Stimulated activated naive CD4-positive, alpha-beta T cell treated with Interleukin-2 at 50 U/mL for 16 hours (primary cell): Measurements from ENCODE around the gene POLR1A.
"Not testable (repeated sequence)": the region's sequence is repeated elsewhere in the genome, so short reads cannot be mapped to it uniquely, and the experiment has no call there.

Source experiments
- DNase-seq: peaks from one replicate; lab custom pipeline; 2025; lab: John Stamatoyannopoulos, UW

The POLR1A gene

GRCh38 chr2:85998071-85998991 lies 107.4 kb downstream of the POLR1A start:
- no peak for DNase-seq

DNA sequence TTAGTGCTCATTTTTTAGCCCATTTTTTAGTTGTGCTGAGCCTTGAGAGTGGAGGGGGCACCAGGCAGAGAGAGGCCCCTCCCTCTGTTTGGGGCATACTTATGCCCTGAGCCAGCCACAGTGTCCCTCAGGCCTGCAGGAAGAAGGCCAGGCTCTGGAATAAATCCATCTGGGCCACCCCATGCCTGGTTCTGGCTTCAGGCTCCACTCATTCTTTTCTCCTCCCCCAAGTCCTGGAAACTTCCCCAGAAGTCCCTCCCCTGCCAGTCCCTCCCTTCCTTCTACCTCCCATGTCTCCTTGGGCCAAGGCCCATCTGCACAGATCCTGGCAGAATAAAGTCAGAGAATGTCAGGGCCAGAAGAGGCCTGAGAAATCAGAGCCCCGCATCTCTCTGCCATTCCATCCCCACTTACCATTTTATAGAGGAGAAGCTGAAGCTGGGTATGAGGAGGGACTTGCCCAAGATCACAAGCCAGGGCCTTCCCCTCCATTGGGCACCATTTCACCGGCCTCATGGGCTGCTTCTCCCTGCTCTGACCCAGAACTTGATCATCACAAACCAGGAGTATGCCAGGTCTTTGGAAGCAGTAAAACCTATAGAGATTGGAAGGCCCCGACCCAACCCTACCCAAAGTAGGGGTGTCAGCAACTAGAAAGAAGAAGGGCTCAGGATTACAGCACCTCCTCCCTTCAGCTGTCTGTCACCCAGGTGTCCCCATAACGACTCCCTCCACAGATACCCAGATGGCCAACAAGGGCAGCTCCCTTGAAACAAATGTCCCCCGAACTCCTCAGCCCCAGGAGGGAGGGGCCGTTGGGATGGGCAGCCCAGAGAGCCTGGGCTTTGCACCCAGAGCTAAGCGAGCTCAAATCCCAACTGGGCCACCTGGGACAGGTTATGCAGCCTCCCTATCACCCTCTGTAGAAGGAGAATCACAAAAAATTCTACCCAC lies 108.4 kb downstream of the POLR1A start:
- no peak for DNase-seq

DNA sequence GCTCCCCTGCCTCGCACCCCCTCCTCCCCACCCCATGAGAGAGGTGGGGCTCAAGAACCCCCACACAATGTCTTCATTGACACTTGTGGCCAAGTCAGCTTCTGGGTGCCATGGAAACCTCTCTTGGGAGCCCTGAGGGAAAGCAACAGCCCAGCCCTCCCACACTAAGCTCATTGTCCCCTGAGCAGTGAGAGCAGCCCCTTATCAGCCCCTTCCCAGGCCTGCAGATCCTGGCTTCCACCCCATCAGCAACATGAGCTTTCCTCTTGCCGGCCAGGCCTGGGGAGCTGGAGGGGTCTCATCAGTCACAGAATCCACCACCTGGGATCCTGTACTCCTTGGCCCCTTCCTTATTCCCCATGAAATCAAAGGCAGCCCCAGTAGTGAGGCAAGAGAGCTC lies 109.1 kb downstream of the POLR1A start:
- DNase-seq, result no peak

DNA sequence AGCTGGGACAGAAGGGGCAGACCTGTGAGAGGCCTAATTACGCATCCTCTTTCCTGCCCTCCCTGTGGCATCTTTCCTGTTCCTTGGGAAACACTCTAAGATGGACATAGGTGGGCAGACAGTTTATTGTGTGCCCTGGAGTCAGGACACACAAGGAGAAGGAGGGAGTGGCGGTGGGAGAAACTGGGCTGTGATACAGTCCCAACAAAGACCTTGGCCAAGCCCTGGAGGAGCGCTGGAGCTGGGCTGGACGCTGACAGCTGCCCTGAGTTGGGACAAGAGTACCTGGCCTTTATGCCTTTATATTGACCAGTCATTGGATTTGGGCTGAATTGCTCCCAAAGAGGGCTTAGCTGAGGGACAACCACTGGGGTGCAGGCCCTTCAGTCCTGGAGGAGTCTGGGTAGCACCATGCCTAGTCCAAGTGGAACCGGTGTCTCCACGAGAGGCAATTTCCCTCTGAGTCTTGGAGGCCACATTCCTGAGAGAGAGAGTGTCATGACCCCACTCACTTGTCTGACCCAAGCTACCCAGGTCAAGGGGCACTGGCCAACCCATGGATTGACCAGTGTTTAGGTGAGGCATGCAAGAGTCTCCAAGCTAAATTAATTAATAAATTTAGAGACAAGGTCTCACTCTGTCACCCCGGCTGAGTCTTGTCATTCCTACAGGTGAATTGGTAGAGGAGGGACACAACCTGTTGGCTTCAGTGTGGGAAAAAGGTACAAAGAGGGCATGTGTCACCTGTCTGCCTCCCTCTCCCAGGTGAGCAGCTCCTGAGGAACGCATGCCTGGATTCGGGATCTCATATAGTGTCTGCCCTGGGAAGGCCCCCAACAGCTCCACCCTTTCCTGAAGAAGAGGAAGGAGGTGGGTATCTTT lies 109.8 kb downstream of the POLR1A start:
- no peak for DNase-seq

DNA sequence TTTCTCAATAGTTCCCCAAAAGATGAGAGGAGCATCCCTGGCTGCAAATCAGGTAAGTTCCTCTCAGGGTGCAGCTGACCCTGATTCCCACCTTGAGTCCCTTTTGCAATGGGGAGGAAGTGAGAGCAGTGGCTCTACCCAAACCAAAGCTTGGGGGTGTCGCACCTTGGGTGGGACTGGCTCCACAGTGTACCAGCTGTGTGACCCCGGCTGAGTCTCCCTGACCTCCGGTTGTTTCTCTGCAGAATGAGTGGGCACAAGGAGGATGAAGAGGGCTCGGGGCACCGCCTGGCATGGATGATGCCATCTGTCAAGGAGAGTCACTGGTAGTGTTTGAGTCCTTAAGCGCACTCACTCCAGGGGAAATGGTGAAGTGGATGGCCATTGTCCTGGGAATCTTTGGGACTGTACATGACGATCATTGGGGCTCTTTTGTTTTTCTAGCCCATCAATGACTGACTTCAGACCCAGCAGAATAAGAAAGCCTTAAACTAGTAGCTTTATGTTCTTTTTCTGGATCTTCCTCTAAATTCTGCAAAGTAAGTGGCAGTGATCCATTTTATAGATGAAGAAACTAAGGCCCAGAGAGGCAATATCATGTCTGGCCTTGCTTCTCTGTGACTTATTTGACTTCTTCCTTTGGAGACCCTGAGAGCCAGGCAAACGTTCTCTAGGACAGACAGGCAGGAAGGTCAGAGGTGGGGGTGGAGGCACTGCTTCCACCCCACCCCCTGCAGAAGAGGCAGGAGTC lies 110.6 kb downstream of the POLR1A start:
- no peak for DNase-seq

DNA sequence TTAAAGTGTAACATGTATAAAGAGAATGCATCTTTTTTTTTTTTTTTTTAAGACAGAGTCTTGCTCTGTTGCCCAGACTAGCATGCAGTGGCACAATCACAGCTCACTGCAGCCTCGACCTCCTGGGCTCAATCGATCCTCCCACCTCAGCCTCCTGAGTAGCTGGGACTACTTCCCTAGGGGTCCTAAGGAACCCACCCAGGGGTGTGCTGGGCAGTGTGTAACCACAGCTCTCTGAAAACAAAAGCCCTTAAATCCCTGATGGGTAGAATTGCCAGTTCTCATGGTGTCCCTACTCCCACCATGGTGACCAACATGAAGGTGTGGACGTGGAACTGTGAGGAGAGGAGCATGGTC lies 111.3 kb downstream of the POLR1A start:
- no peak for DNase-seq

GRCh38 chr2:85992611-85993010 lies 113.1 kb downstream of the POLR1A start:
- DNase-seq, result no peak

GRCh38 chr2:85992053-85992452 lies 113.6 kb downstream of the POLR1A start:
- not testable (repeated sequence) for DNase-seq

DNA sequence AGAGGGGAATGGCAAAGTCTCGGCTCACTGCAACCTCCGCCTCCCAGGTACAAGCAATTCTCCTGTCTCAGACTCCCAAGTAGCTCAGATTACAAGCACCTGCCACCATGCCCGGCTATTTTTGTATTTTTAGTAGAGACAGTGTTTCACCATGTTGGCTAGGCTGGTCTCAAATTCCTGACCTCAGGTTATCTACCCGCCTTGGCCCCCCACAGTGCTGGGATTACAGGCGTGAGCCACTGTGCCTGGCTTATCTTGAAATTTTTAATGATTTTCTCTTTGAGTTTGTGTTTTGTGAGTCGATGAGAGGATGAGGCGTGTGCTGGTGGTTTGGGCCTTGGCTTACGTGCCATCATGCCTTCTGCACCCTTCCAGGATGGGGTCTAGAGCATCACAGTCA lies 115.6 kb downstream of the POLR1A start:
- no peak for DNase-seq

- DNase-seq, result no peak
Observed at GRCh38 chr2:85989288-85989865, 116.3 kb downstream of the POLR1A start.

DNA sequence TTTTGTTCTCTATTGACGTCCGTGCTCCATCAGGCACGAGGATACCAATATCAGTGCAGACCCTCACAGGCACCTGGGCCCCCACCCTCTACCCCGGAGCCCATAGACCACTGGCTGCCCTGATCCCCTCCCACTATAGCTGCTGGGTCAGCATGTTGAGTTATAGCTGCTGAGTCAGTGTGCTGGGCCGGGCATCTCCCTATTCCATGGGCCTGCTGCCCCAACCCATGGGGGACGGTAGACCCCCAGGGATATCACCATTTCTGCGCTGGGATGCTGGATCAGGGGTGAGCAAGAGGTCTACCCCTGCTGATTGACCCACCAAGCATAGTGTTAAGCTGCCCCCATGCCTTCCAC lies 116.8 kb downstream of the POLR1A start:
- no peak for DNase-seq

GRCh38 chr2:85988175-85988913 lies 117.3 kb downstream of the POLR1A start:
- no peak for DNase-seq

- no peak for DNase-seq
Observed at GRCh38 chr2:85987266-85988174, 118.2 kb downstream of the POLR1A start.

DNA sequence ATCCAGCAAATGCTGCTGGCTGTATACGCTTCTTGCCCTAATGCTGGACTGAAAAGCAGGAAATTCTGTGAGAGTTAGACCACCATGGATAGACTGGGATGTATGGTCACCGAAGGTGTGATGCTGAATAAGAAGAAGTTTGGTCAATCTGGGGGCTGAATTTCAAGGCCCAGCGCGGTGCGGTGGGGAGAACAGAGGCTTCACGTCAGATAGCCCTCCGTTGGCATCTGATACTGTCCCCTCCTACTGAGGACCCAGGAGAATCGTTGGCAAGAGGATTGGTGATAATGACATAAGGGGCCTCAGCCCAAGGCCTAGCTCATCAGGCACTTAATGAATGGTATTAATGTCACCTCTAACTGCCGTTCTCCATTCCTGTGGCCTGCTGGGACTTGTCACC lies 119.6 kb downstream of the POLR1A start:
- DNase-seq, result no peak

DNA sequence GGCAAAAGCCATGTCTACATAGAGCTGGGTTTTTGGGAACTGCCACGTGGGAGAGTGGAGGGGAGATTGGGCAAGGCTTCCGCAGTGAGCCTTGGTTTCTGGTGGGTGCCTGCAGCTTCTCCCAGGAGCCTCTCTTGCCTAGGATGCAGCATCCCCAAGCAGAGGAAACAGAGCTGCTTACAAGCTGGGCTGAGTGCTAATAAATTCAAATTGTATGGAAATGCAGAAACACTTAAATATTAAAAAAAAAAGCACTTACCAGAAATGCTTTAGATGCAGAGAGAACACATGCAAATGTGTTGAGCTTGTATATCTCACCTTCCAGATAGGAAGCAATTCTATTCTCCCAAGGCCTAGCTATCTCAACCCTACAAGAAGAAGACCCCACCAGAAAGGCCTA lies 120.9 kb downstream of the POLR1A start:
- no peak for DNase-seq

DNA sequence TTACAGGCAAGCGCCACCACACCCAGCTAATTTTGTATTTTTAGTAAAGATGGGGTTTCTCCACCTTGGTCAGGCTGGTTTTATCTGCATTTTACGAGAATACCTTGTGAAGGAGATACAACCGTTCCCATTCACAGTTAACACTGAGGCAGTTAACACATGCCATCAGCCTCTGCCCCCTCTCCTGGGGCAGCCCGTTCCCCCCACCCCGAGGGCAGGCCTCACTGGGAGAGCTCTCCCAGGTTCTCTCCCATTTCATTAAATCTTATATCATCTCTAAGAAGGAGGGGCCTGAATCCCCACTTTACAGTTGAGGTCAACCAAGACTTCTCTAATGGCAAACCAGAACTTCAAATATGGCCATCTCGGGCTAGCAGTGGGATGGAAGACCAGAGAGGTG lies 121.9 kb downstream of the POLR1A start:
- DNase-seq, result no peak

DNA sequence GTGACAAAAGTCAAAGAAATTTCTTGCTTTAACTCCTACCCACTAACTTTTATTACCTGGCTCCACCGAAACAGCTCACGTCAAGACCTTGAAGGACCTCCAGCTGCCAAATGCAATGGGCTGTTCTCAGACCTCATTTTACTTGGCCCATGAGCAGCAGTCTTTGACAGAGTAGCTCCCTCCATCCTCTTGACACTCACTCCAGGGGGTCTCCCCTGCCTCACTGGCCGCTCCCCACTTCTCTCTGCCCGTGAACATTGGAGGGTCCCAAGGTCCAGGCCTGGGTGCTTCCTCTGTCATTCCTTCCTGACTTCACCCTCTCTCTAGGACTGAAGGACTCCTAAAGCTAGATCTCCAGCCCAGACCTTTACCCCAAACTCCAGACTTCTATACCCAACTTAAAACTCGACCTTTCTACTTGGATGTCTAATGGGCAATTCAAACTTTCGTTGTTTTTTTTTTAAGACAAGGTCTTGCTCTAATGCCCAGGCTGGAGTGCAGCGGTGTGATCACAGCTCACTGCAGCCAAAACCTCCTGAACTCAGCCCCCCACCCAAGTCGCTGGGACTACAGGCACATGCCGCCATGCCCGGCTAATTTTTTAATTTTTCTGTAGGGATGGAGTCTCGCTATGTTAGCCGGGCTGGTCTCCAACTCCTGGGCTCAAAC lies 124.0 kb downstream of the POLR1A start:
- no peak for DNase-seq
